Measurements from ENCODE around the gene CHN2.

DNA sequence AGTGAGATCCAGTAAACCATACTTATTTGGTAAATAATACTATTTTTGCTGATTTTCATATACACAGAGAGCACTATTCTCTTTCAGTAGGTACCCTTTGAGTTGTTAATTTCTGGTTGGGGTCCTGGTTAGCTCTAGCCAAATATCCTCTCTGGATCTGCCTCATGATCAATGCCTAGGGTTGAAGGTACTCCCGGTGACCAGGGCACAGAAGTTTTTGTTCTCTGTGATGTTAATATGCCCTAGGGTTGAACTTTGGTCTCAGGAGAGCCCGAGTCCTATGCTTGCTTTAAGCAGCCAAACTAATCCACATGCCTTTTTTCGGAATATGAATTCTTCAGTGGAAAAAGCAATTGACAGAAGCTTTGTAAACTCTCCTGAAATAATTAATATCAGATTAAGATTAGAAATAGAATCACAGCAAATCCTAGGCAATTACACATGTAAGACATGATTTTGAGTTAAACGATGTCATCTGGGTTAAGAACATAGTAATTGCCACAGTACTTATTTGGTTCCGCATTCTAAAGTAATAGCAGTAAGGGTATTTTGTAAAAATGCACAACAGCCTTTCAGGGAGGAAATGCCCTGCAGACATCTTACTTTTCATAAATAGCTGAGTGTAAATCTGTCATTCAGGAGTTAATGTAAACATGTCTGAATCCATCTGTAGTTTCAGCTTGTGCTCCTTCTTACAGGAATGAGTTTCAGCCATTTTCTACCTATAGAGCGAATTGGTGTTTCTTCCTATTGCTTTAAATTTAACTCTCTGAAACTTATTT lies 10.1 kb downstream of the CHN2 start:
- TF ChIP-seq CBX3 (IDR thresholded peaks at IDR 0.05; ENCODE audit: low read depth): no peak
- no peak for TF ChIP-seq EZH2 (IDR thresholded peaks at IDR 0.05)
- TF ChIP-seq, protein P1, sequence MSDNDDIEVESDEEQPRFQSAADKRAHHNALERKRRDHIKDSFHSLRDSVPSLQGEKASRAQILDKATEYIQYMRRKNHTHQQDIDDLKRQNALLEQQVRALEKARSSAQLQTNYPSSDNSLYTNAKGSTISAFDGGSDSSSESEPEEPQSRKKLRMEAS (IDR thresholded peaks at IDR 0.05): no peak
- TF ChIP-seq, protein P2, sequence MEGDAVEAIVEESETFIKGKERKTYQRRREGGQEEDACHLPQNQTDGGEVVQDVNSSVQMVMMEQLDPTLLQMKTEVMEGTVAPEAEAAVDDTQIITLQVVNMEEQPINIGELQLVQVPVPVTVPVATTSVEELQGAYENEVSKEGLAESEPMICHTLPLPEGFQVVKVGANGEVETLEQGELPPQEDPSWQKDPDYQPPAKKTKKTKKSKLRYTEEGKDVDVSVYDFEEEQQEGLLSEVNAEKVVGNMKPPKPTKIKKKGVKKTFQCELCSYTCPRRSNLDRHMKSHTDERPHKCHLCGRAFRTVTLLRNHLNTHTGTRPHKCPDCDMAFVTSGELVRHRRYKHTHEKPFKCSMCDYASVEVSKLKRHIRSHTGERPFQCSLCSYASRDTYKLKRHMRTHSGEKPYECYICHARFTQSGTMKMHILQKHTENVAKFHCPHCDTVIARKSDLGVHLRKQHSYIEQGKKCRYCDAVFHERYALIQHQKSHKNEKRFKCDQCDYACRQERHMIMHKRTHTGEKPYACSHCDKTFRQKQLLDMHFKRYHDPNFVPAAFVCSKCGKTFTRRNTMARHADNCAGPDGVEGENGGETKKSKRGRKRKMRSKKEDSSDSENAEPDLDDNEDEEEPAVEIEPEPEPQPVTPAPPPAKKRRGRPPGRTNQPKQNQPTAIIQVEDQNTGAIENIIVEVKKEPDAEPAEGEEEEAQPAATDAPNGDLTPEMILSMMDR (IDR thresholded peaks at IDR 0.05 in 2 of 3, conservative IDR thresholded peaks at IDR 0.05 in 1 of 3; ENCODE audit: borderline replicate concordance in 1 of 3, insufficient read depth in 1 of 3, low read depth in 2 of 3, low read length in 2 of 3): no peak
- TF ChIP-seq CEBPB (IDR thresholded peaks at IDR 0.05; ENCODE audit: low read depth): no peak

Data from HCT116 (cell line).